Left forelimb (tissue), 1 donor: Measurements from ENCODE around the gene HRH1.
"Not testable (repeated sequence)": the region's sequence is repeated elsewhere in the genome, so short reads cannot be mapped to it uniquely, and the experiment has no call there.

Experiments
- DNase-seq: peaks from one replicate; pipeline ENCODE4 v3.0.0-alpha.2; 2018; ENCODE audit warnings: low spot score

The HRH1 gene

GRCh38 chr3:11154036-11154952, at the start of gene HRH1:
TSS of gene HRH1 (plus strand) at chr3:11154493. CDS start at chr3:11259038, 104,545 bp downstream.
- DNase-seq: no peak

- DNase-seq: not testable (repeated sequence)
These were observed 41.0 kb upstream of the HRH1 start for GRCh38 chr3:11113316-11113715.

- DNase-seq: no peak
These were observed 38.7 kb upstream of the HRH1 start for GRCh38 chr3:11115548-11115947.

DNA sequence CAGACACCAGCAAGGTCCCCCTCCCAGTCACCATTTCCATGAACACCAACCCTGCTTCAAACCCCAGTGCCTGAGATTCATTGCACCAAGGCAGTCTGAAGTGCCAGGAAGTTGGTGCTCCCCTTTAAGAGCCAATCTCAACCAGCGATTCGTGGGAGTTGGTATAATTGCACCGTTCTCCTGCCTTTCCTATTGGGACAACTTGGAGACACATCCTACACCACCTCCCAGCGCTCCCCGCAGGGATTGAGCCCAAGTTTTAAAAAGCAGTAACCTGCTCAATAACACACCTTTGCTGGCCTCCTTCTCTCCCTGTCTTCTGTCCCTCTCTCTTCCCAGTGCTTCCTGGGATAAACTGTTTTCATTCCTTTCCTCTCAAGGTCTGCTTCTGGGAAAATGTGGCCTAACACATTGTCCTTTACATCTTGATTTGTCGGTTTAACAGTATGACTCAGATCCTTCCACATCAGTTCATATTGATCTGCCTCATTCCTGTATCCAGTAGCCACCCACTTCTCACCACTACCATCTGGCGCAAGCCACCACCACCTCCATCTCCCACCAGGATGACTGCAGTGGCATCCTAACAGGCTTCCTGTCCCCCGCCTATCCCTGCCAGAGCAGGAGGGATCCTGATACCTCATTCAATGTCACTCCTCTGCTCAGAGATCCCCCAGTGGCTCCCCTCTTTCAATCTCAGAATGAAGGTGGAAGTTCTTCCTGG, 37.8 kb upstream of the HRH1 start:
- no peak for DNase-seq

DNA sequence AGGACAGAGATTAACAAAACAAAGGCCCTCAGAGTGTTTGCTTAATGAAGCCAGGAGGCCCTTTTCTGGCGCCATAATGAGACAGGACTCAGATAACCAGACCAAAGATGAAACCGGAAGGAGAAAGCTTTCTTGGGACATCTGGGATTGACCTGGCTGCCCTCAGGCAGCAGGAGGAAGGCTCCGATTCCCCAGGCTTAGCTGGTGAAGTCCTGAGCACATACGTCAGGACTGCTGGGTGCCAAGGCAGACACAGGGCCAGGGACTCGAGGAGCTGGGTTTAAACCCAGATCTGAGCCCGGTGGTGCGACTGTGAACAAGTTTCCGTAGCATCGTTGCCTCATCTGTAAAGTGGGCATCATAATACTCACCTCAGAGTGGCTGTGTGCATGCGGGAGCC, 36.7 kb upstream of the HRH1 start:
- no peak for DNase-seq

GRCh38 chr3:11118181-11118682, 36.1 kb upstream of the HRH1 start:
- DNase-seq: no peak

DNA sequence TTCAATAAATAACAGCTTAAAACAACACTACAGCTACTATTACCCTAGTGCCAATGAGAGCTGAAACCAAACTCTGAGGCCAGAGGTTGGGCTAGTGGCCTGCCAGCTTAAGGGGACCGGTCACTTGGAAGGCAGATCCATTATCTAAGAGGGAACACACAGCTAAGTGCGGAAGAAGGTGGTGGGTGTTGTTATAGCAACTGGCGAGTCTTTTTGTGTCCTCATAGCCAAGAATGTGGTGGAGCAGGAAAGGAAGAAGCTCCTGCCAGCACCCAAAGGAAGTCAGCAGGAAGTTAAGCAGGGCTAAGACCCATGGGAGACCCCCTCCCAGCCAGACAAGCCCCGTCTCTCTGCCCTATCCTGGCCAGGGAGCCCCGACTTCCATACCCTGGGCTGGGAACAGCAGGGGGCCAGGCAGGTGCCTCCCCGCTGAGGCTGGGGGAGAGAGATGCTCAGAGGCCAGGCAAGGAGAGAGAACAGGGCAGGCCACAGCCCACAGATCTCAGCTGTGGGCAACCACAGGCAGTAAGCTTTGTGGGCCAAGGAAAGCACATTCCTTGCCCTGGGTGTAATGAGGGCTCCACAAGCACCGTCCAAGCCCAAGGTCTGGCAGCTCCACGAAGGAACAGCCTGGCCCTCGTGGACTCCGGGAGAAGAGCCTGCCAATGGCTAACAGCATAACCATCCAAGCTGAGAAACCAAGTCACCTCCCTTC, 34.0 kb upstream of the HRH1 start:
- DNase-seq: no peak

DNA sequence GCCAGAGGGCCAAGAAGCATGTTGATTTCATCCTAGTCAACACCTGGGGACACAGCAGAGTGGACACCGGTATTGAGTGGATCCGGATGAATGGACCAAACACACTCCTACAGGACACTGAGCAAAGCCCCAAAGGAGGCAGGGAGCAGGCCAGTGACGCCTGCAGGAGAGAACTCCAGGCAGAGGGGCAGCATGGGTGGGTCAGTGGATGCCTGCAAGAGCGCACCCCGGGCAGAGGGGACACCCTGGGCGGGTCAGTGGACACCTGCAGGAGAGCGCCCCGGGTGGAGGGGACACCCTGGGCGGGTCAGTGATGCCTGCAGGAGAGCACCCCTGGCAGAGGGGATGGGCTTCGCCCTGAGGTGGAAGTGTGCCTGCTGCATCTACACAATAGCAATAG, 27.6 kb upstream of the HRH1 start:
- DNase-seq: no peak

- no peak for DNase-seq
These were observed 25.3 kb upstream of the HRH1 start for GRCh38 chr3:11128682-11129632.

- no peak for DNase-seq
These were observed 23.9 kb upstream of the HRH1 start for GRCh38 chr3:11130385-11130784.

- DNase-seq: no peak
These were observed 22.9 kb upstream of the HRH1 start for GRCh38 chr3:11131371-11131770.

- DNase-seq: not testable (repeated sequence)
These were observed 22.4 kb upstream of the HRH1 start for GRCh38 chr3:11131886-11132285.

- DNase-seq: no peak
These were observed 21.4 kb upstream of the HRH1 start for GRCh38 chr3:11132861-11133260.

DNA sequence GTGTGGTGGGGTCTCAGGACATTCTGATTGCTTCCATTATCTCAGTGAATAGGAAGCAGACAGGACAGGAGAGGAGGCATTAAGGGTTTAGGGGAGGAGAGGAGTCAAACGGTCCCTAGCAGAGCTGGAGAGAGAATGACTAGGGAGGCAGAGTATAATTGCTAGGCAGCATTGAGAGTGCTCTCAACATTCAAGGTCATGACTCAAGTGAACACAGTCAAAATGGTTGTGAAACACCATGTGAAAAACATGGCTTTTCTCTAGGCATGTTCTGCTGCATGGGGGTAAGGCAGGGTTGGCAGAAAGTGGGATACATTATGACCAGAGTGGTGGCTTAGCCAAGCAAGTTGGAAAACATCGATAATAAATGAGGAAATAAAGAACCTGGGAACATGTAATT, 19.5 kb upstream of the HRH1 start:
- no peak for DNase-seq

GRCh38 chr3:11136116-11136515, 18.2 kb upstream of the HRH1 start:
- no peak for DNase-seq

DNA sequence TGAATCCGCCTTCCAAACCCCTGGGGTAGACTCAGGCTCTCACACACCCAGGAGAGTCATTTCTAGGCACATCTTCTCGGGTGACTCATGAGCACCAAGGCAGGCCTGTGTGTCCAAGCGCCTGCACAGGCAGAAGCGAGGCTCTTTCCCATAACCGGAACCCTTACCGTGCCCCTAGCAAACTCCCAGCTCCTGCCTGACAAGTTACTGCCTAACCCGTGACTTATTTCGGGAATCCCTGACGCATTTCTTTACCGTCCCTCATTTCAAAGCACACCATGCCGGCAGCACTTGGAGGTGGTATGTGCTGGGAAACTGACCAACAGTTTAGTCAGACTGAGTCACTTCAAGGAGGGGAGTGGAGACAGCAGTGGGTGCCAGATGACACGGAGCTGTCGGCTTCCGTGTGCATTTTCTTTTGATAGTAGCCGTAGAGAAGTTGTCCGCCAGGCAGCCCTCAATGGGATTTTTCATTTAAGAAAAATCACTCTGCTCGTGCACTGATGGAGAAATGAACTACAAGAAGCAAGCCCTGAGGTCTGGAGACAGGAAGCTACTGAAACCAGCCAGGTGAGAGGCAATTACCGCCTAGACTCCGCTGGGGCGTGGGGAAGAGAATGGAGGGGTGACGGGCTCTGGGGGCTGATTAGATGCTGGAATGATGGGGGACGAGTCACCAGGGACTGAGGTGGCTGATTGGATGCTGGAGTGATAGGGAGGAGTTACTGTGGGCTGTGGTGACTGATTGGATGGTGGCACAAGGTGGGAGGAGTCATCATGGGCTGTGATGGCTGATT, 17.3 kb upstream of the HRH1 start:
- no peak for DNase-seq

- DNase-seq: no peak
These were observed 16.7 kb upstream of the HRH1 start for GRCh38 chr3:11137627-11137959.

DNA sequence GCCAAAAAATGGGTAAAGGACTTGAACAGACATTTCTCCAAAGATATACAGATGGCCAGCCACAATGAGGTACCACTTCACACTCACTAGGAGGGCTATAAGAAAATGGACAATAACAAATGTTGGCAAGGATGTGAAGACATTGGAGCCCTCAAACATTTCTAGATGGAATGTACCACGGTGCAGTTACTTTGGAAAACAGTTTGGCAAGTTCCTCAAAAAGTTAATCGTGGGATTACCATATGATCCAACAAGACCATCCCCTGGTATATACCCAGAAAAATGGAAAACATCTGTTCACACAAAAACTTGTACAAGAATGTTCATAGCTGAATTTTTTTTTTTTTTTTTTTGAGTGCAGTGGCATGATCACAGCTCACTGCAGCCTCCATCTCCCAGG, 15.9 kb upstream of the HRH1 start:
- no peak for DNase-seq

- DNase-seq: no peak
These were observed 14.1 kb upstream of the HRH1 start for GRCh38 chr3:11140030-11140712.

DNA sequence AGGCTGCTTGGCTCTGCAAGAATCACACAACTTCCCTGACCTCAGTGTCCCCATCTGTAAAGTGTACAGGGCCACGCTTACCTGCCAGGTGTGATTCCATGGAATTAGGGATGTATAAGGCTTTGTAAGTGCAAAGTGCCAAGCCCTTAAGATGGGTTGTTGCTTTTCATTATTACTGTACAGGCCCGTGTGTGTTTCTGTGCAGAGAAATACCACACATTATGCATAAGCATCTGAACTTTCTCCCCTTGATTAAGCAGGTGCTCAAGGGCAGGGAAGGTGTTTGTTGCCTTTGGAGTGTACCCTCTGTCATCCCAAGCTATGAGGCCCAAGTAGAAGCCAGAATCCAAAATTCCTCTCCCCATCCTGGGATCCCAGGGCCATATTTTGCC, 13.6 kb upstream of the HRH1 start:
- DNase-seq: no peak
